BLaER1 (cell line): ENCODE measurements around the gene WHRN.

ENCODE experiments used
- H3K27ac ChIP-seq: shearing (Covaris generic); formaldehyde crosslinking; 2 replicates; pipeline ENCODE4 v1.8.1; 2022
- H3K27me3 ChIP-seq: shearing (Covaris generic); formaldehyde crosslinking; 2 replicates; pipeline ENCODE4 v1.8.1; 2022
- H3K36me3 ChIP-seq: shearing (Covaris generic); formaldehyde crosslinking; 2 replicates; pipeline ENCODE4 v1.8.1; 2022
- H3K4me1 ChIP-seq: shearing (Covaris generic); formaldehyde crosslinking; 2 replicates; pipeline ENCODE4 v1.8.1; 2022
- H3K4me2 ChIP-seq: shearing (Covaris generic); formaldehyde crosslinking; 2 replicates; pipeline ENCODE4 v1.8.1; 2022
- H3K4me3 ChIP-seq: shearing (Covaris generic); formaldehyde crosslinking; 2 replicates; pipeline ENCODE4 v1.8.1; 2022
- H3K9ac ChIP-seq: shearing (Covaris generic); formaldehyde crosslinking; 2 replicates; pipeline ENCODE4 v1.8.1; 2022
- H3K9me3 ChIP-seq: shearing (Covaris generic); formaldehyde crosslinking; 2 replicates; pipeline ENCODE4 v1.8.1; 2022
- H4K20me1 ChIP-seq: shearing (Covaris generic); formaldehyde crosslinking; 2 replicates; pipeline ENCODE4 v1.8.1; 2022
- Cebpa-rat ChIP-seq: shearing (Covaris generic); IDR thresholded peaks from 2 replicates; pipeline ENCODE4 v1.8.1; 2022

Gene WHRN

DNA sequence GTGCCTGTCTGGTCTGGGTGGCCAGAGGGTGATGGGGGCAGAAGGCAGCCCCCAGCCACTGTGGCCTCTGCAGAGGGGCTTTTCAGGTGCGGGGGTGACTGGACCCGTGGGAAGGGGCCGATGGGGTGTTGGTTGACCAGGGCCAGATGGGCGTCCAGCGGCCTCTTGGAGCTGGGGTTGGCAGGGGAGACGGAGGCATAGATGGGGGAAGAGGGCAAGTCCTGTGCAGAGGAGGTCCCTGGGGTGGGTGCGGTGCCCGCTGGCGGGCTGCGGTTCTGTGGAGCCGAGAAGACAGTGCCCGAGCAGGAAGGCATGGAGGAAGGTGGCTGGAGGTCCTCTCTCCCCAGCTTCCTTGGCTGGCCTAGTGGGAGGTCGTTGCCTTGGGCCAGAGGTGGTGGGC, 98.8 kb downstream of the WHRN start:
- Histone ChIP-seq H3K4me1 (peaks cover 18% of the 10 kb centered on the region), H3K27ac (no peak overlapping the region), H3K4me2 (peak overlapping the region; percentile 32), H3K36me3 (no peaks in the 10 kb centered on the region), H3K27me3 (no peaks in the 10 kb centered on the region), H3K9ac (peak overlapping the region; percentile 40; the same call in 1 of the 2 replicates), H3K9me3 (no peaks in the 10 kb centered on the region), H4K20me1 (no peaks in the 10 kb centered on the region), H3K4me3 (no peak overlapping the region)
- no peak for TF ChIP-seq Cebpa-rat

DNA sequence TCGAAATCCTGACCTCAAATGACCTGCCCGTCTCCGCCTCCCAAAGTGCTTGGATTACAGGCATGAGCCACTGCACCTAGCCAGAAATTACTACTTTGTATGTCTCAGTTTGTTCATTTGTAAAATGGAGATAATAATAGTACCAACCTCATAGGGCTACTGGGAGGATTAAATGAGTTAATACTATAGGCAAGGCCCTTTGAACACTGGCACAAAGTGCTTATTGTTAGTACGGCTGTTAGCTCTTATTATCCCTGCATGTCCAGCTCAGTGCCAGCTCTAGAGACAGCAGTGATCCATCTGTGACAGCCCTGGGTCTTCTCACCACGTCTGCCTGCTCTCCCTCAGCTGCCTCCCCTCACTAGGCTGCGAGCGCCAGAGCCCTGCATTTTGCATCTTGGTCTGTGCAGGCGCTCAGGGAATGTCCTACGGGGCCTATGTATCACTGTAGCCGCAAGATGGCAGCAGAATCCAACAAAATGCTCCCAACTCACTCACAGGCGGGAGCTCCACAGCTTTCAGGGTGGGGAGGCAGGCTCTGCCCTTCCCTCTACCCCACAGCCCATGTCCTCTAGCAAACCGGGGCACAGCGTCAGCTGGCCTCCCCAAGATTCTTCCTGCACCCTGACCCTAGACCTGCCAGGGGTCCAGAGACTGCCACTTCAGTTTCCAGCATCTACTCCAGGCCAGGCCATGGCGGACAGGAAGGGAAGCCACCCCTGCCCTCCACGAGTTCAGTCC, 99.8 kb downstream of the WHRN start:
- Histone ChIP-seq H3K27me3 (no peaks in the 10 kb centered on the region), H3K9me3 (no peaks in the 10 kb centered on the region), H3K9ac (no peak overlapping the region), H3K4me2 (peak overlapping the region; percentile 16; the same call in 1 of the 2 replicates), H3K27ac (0 out of 2 replicates have a peak overlapping the region, but pooled peaks have one; percentile 25), H4K20me1 (no peaks in the 10 kb centered on the region), H3K36me3 (no peaks in the 10 kb centered on the region), H3K4me1 (peaks cover 18% of the 10 kb centered on the region), H3K4me3 (no peak overlapping the region)
- TF ChIP-seq Cebpa-rat = no peak

DNA sequence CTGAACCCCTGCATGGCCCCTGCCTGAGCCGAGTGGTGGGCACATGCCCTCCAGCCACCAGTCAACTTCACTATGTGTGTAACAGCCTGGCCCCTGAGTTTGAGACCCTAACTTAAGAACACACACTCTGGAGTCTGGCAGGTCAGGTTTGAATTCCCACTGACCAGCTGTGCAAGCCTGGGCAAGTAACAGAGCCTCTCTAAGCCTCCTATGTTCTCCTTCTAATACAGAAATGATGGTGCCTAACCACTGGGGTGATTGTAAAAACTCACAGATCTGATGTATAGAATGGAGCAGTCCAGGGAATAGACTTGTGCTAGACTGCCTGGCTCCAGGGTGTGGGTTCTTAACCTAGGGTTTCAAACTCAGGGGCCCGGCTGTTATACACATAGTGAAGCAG, 100.7 kb downstream of the WHRN start:
- H3K4me1 ChIP-seq = peaks cover 17% of the 10 kb centered on the region
- no peaks in the 10 kb centered on the region for H3K27me3 ChIP-seq
- H3K36me3 ChIP-seq = no peaks in the 10 kb centered on the region
- no peak overlapping the region for H3K27ac ChIP-seq
- H3K4me2 ChIP-seq = no peak overlapping the region
- TF ChIP-seq Cebpa-rat = no peak
- H3K9ac ChIP-seq = no peak overlapping the region
- H3K9me3 ChIP-seq = no peaks in the 10 kb centered on the region
- H4K20me1 ChIP-seq = no peaks in the 10 kb centered on the region
- no peak overlapping the region for H3K4me3 ChIP-seq

DNA sequence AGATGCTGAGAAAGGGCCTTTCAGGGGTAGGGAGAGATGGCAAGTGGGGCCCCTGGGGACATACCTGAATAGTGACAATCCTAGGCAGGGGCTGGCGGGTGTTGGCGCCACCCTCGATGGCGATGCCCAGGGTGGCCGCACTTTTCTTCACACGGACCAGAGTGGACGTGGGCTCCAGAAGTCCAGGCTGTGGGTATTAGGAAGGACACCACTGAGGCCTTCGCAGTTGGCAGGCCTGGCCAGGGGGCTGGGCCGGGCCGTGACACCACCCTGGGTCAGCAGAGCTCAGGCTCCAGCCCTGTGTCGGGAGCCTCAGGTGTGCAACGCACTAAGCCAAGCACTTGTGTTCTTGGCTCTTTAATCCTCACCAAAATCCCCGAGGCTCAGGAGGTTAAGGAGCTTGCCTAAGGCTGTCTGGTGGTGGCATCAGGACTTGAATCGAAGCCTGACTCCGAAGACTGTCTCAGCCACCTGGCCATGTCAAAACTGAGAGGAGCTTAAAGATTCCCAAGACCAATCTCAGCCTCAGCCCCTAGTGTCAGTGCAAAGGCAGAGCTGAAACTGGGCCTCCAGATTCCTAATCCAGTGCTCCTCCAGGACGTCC, 102.0 kb downstream of the WHRN start:
- TF ChIP-seq Cebpa-rat = no peak
- Histone ChIP-seq H3K36me3 (no peaks in the 10 kb centered on the region), H3K4me1 (peaks cover 16% of the 10 kb centered on the region), H3K27ac (no peak overlapping the region), H4K20me1 (no peaks in the 10 kb centered on the region), H3K4me2 (no peak overlapping the region), H3K9ac (no peak overlapping the region), H3K9me3 (no peaks in the 10 kb centered on the region), H3K4me3 (no peak overlapping the region), H3K27me3 (no peaks in the 10 kb centered on the region)

DNA sequence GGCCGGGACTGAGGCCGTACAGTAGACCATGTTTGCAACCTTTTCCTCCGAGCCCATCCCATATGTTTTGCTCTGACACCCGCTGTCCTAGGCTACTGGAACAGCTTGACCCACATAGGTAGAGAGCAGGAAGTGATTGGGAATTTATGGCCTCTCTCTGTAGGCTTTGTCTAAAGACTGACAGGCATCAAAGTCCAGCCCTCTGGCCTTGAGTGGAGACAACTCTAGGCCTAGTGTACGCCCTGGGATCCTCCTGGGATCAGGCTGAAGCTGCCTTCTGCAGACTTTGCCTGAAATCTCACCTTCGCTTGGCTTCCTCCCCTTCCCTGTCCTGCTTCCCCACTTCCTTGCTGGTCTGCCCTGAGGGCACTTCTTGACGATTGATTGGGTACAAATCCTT, 103.9 kb downstream of the WHRN start:
- Histone ChIP-seq H4K20me1 (peaks cover 14% of the 10 kb centered on the region), H3K27ac (no peak overlapping the region), H3K36me3 (peaks cover 6% of the 10 kb centered on the region; the same call in 1 of the 2 replicates), H3K4me1 (peaks cover 20% of the 10 kb centered on the region), H3K4me2 (no peak overlapping the region), H3K9ac (no peak overlapping the region), H3K4me3 (no peak overlapping the region), H3K9me3 (no peaks in the 10 kb centered on the region), H3K27me3 (no peaks in the 10 kb centered on the region)
- no peak for TF ChIP-seq Cebpa-rat

DNA sequence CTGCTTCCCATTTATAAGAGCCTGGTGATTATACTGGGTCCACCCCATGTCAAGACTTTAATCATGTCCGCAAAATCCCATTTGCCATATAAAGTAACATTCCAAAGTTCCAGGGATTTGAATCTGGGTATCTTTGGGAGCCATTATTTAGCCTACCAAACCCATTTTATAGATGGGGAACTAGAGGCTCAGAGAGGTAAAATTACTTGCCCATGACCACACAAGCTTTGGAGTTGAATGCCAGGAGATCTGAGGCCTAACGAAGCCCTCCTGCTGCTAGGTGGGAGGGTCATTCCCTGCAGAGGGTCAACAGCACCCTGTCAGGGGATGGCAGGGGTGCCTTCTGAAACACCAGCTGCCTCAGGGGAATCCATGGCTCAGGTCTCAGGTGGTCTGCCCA, 104.5 kb downstream of the WHRN start:
- TF ChIP-seq Cebpa-rat = no peak
- Histone ChIP-seq H3K36me3 (peaks cover 11% of the 10 kb centered on the region), H3K4me3 (no peak overlapping the region), H3K4me1 (peaks cover 24% of the 10 kb centered on the region), H3K9me3 (no peaks in the 10 kb centered on the region), H3K9ac (no peak overlapping the region), H3K4me2 (no peak overlapping the region), H3K27ac (no peak overlapping the region), H3K27me3 (no peaks in the 10 kb centered on the region), H4K20me1 (peaks cover 20% of the 10 kb centered on the region)

DNA sequence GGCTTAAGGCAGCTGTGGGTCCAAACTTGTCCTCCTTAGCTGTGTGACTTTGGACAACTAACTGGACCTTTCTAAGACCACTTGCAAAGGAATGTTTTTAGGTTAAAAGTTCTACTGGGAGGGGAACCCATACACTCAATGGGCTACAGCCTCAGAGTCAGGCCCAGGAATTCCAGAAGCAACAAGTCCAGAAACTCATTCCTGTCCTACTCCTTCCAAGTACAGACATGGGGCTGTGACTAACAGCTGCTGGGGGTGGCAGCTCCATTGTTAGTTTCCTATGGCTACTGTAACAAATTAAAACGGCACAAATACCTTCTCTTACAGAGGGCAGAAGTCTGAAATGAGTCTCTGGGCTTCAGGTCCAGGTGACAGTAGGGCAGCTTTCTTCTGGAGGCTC, 105.1 kb downstream of the WHRN start:
- TF ChIP-seq Cebpa-rat = no peak
- no peak overlapping the region for H3K27ac ChIP-seq
- no peak overlapping the region for H3K4me2 ChIP-seq
- peaks cover 17% of the 10 kb centered on the region for H3K36me3 ChIP-seq
- no peaks in the 10 kb centered on the region for H3K9me3 ChIP-seq
- peaks cover 30% of the 10 kb centered on the region for H3K4me1 ChIP-seq
- H3K27me3 ChIP-seq = no peaks in the 10 kb centered on the region
- no peak overlapping the region for H3K4me3 ChIP-seq
- H3K9ac ChIP-seq = no peak overlapping the region
- peaks cover 25% of the 10 kb centered on the region for H4K20me1 ChIP-seq

DNA sequence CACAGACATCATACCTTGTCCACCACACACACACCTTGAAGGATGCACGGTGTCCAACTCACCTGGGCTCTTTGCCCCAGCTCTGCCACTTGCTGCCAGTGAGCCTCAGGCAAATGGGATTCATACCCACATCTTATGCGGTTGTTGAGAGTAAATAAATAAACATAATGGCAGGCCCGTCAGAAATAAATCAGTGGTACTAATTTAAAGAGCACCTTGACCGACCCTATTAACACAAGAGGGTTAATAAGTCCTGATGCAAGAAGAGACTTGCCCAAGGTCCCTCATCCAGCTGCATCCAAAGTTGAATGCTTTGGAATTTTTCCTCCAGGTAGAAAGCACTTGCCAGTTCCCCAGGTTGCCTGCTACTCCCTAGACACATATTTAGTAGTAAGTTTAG, 105.9 kb downstream of the WHRN start:
- Histone ChIP-seq H3K36me3 (peaks cover 17% of the 10 kb centered on the region), H4K20me1 (peaks cover 33% of the 10 kb centered on the region), H3K4me1 (peaks cover 38% of the 10 kb centered on the region), H3K27ac (no peak overlapping the region), H3K9ac (no peak overlapping the region), H3K4me3 (no peak overlapping the region), H3K9me3 (no peaks in the 10 kb centered on the region), H3K4me2 (no peak overlapping the region), H3K27me3 (no peaks in the 10 kb centered on the region)
- no peak for TF ChIP-seq Cebpa-rat

DNA sequence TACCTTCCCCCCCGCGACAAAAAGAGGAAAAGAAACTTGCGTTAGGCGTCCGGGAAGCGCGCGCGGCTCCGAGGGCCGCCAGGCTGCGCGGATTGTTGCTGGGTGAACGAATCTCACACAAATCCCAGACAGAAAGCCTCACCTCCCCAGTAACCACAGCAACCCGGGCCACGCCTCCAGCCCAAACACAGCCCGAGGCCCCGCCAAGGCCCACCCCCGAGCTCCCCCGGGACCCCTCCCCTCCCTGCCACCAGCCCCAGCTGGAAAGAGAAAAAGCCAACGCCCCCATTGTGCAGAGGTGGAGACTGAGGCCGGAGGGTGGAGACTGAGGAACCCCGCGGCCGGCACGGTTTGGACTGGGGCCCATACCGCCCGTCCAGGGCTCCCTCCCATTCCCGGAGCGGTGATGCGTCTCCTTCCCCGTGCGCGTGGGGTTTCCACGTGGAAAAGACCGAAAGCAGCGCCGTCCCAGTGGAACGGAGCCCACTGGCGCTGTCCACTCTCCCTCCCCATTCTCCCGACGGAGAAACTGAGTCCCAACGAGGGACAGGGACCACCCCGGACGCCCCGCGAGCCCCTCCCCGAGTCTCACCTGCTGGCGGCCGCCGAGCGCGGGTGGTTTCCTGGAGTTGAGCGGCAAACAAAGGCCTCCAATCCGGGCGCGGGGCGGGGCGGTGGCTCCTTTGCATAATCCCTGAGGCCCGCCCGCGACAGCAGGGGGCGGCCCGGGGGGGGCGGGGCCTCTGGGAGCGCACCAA, 107.2 kb downstream of the WHRN start:
- Histone ChIP-seq H3K27ac (peak overlapping the region; percentile 91), H3K4me1 (peaks cover 51% of the 10 kb centered on the region), H3K27me3 (no peaks in the 10 kb centered on the region), H3K9me3 (no peaks in the 10 kb centered on the region), H3K9ac (peak overlapping the region; percentile 84), H3K36me3 (peaks cover 17% of the 10 kb centered on the region), H3K4me2 (peak overlapping the region; percentile 72), H4K20me1 (peaks cover 36% of the 10 kb centered on the region), H3K4me3 (peak overlapping the region; percentile 84)
- no peak for TF ChIP-seq Cebpa-rat
